HepG2 (cell line): ENCODE measurements around the gene MOV10L1. TPM values are rescaled to one million over a fixed set of nuclear protein-coding genes. Genes with fewer than 3 reads are reported as not detected.

Experiments
- DNMT1 ChIP-seq: sonication (generic); formaldehyde crosslinking; IDR thresholded peaks from 2 replicates; pipeline ENCODE4 v1.5.1; 2020; ENCODE audit warnings: mild to moderate bottlenecking, missing genetic modification reagents
- DNMT3B ChIP-seq: conservative IDR thresholded peaks from 2 replicates; pipeline ENCODE4 v1.6.1; 2016; ENCODE audit warnings: missing biosample characterization, control low read depth
- FOSL2 ChIP-seq: sonication (generic); formaldehyde crosslinking; IDR thresholded peaks from 2 replicates; pipeline ENCODE4 v1.4.0; 2020; ENCODE audit warnings: missing genetic modification reagents
- FOXC1 ChIP-seq: sonication (generic); formaldehyde crosslinking; IDR thresholded peaks from 2 replicates; pipeline ENCODE4 v1.8.0; 2022; ENCODE audit warnings: mild to moderate bottlenecking, missing genetic modification reagents, borderline replicate concordance
- GPN1 ChIP-seq: sonication (generic); formaldehyde crosslinking; IDR thresholded peaks from 2 replicates; pipeline ENCODE4 v1.5.1; 2020; ENCODE audit warnings: missing genetic modification reagents, borderline replicate concordance
- HDAC1 ChIP-seq: sonication (generic); formaldehyde crosslinking; IDR thresholded peaks from 2 replicates; pipeline ENCODE4 v1.5.1; 2020; ENCODE audit warnings: mild to moderate bottlenecking, missing genetic modification reagents
- IRF2 ChIP-seq: IDR thresholded peaks from 2 replicates; pipeline ENCODE4 v1.6.1; 2018; ENCODE audit warnings: missing genetic modification reagents, missing compliant biosample characterization
- KDM3A ChIP-seq: IDR thresholded peaks from 2 replicates; pipeline ENCODE4 v1.6.1; 2018; ENCODE audit warnings: low read depth, missing compliant biosample characterization
- KLF6 ChIP-seq: IDR thresholded peaks from 2 replicates; pipeline ENCODE4 v1.8.0; 2016; ENCODE audit warnings: missing biosample characterization, missing genetic modification reagents
- NFRKB ChIP-seq: fragments of 450-650 bp; IDR thresholded peaks from 2 replicates; pipeline ENCODE4 v1.6.1; 2017
- POGZ ChIP-seq: sonication (generic); formaldehyde crosslinking; IDR thresholded peaks from 2 replicates; pipeline ENCODE4 v1.4.0; 2020; ENCODE audit warnings: mild to moderate bottlenecking, missing genetic modification reagents
- SALL1 ChIP-seq: sonication (generic); formaldehyde crosslinking; IDR thresholded peaks from 2 replicates; pipeline ENCODE4 v1.8.0; 2022; ENCODE audit warnings: mild to moderate bottlenecking, missing genetic modification reagents
- SRSF9 ChIP-seq: fragments of 200-400 bp; formaldehyde crosslinking; IDR thresholded peaks from 2 replicates; pipeline ENCODE4 v1.6.1; 2018; ENCODE audit warnings: borderline replicate concordance, mild to moderate bottlenecking, low read depth, low read length; ENCODE audit not compliant: insufficient read depth, poor library complexity, severe bottlenecking
- SSRP1 ChIP-seq: IDR thresholded peaks from 2 replicates; pipeline ENCODE4 v1.6.1; 2016; ENCODE audit warnings: control low read depth
- TBP ChIP-seq: sonication (generic); formaldehyde crosslinking; IDR thresholded peaks from 2 replicates; pipeline ENCODE4 v1.5.0; 2020; ENCODE audit warnings: missing genetic modification reagents
- THYN1 ChIP-seq: sonication (generic); formaldehyde crosslinking; IDR thresholded peaks from 2 replicates; pipeline ENCODE4 v1.8.1; 2023; ENCODE audit warnings: low read depth, mild to moderate bottlenecking, moderate library complexity, missing genetic modification reagents, borderline replicate concordance
- XBP1 ChIP-seq: sonication (generic); formaldehyde crosslinking; IDR thresholded peaks from 2 replicates; pipeline ENCODE4 v1.5.0; 2020; ENCODE audit warnings: missing genetic modification reagents
- ZFP90 ChIP-seq: sonication (generic); formaldehyde crosslinking; IDR thresholded peaks from 2 replicates; pipeline ENCODE4 v1.8.0; 2022; ENCODE audit warnings: missing genetic modification reagents, mild to moderate bottlenecking, inconsistent platforms, borderline replicate concordance
- ZNF124 ChIP-seq: sonication (generic); formaldehyde crosslinking; IDR thresholded peaks from 2 replicates; pipeline ENCODE4 v1.4.0; 2020; ENCODE audit warnings: missing genetic modification reagents
- ZNF367 ChIP-seq: sonication (generic); formaldehyde crosslinking; IDR thresholded peaks from 2 replicates; pipeline ENCODE4 v1.4.0; 2020; ENCODE audit warnings: missing genetic modification reagents, borderline replicate concordance
- ZSCAN20 ChIP-seq: sonication (generic); formaldehyde crosslinking; IDR thresholded peaks from 2 replicates; pipeline ENCODE4 v1.4.0; 2020; ENCODE audit warnings: missing genetic modification reagents, mild to moderate bottlenecking, borderline replicate concordance
- polyA plus RNA-seq, 8 experiments: library from polyadenylated mRNA; depleted of rRNA in 3 of 8; stranded (reverse) in 7 of 8; unstranded in 1 of 8; fragments of >200 nt; fragmentation: Illumina TruSeq in 4 of 8; extraction: Trizol in 4 of 8; gene quantifications; 2 replicates each; pipeline versions ENCODE4 v1.2.1 to v1.2.3, GENCODE V29; 2011 to 2016; ENCODE audit warnings: low read depth in 4 of 8, missing spikeins in 1 of 8, mixed read lengths in 1 of 8; ENCODE audit not compliant: insufficient read depth in 1 of 8
- total RNA-seq, 5 experiments: library from RNA; depleted of rRNA; stranded (reverse); fragments of >200 nt; fragmentation: Illumina TruSeq; extraction: Trizol; gene quantifications; 2 replicates each; pipeline ENCODE4 v1.2.3, GENCODE V29; 2016; ENCODE audit warnings: low read depth in 1 of 5
- TF ChIP-seq, protein P1 (sequence below): sonication (generic); formaldehyde crosslinking; IDR thresholded peaks from 2 replicates; pipeline ENCODE4 v1.8.1; 2023; ENCODE audit warnings: missing genetic modification reagents, inconsistent platforms, borderline replicate concordance
- TF ChIP-seq, protein P2 (sequence below): fragments of 450-650 bp; IDR thresholded peaks from 2 replicates; pipeline ENCODE4 v1.6.1; 2017; ENCODE audit warnings: mild to moderate bottlenecking
- TF ChIP-seq, protein P3 (sequence below): sonication (generic); formaldehyde crosslinking; IDR thresholded peaks from 2 replicates; pipeline ENCODE4; 2020; ENCODE audit warnings: missing genetic modification reagents, mild to moderate bottlenecking, borderline replicate concordance

Gene MOV10L1
- total and polyA plus RNA-seq, 2 of the 13 experiments (the other 11 are each of a cell fraction or from before 2014, with no cell fraction given), result 0.11 to 0.12 TPM

DNA sequence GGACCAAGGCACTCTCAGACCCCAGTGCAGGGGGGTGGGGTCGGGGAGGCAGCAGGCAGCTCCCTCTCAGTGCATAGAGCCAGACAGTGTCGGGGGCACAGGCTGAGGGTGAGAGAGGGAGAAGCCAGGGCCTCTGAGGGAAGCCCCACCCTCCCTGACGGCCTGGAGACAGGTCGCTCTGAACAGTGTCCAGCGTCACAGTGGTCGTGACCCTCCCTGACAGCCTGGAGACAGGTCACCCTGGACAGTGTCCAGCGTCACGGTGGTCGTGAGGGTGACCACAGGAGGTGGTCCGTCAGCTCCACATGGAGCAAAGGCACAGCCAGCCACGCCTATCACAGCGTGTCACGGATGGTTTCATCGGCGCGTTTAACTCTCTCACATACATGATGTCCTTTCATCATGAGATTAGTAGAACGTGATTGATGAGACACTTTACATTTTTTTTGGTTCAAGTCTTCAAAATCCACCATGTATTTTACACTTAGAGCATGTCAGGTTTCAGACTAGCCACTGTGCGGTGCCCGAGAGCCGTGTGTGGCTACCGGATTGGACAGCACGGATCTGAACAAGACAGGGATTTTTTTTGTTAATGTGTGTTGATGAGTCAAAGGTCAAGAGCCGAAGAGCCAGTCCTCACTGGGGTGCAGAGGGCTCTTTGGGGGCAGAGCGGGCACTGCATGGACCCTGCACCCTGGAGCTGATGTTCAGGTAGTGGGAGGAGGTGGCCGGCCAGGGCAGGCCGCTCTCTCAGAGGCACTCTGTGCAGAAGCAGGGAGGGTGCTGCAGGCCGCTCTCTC is 56.8 kb downstream of the MOV10L1 start (continued):
- no peak for TF ChIP-seq THYN1 (CRISPR knock-in tag)
- TF ChIP-seq SRSF9, result no peak
- TF ChIP-seq ZFP90 (CRISPR knock-in tag), result 0 out of 2 replicates have a peak, but pooled peaks have one; percentile 41
- 0 out of 2 replicates have a peak, but pooled peaks have one; percentile 33 for TF ChIP-seq POGZ
- peak; percentile 47; the same call in 1 of the 2 replicates for TF ChIP-seq IRF2 (CRISPR knock-in tag)
- peak; percentile 90; the same call in 1 of the 2 replicates for TF ChIP-seq ZSCAN20
- 0 out of 2 replicates have a peak, but pooled peaks have one; percentile 61 for TF ChIP-seq SSRP1 (CRISPR knock-in tag)
- TF ChIP-seq, protein P1, sequence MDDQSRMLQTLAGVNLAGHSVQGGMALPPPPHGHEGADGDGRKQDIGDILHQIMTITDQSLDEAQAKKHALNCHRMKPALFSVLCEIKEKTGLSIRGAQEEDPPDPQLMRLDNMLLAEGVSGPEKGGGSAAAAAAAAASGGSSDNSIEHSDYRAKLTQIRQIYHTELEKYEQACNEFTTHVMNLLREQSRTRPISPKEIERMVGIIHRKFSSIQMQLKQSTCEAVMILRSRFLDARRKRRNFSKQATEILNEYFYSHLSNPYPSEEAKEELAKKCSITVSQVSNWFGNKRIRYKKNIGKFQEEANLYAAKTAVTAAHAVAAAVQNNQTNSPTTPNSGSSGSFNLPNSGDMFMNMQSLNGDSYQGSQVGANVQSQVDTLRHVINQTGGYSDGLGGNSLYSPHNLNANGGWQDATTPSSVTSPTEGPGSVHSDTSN (CRISPR knock-in tag), result no peak
- peak; percentile 85 for TF ChIP-seq SALL1 (CRISPR knock-in tag)
- TF ChIP-seq FOSL2 (CRISPR knock-in tag), result peak; percentile 64
- peak; percentile 82 for TF ChIP-seq HDAC1
- TF ChIP-seq GPN1 (CRISPR knock-in tag), result no peak
- peak; percentile 63; the same call in 1 of the 2 replicates for TF ChIP-seq KDM3A (CRISPR knock-in tag)
- no peak for TF ChIP-seq ZNF367 (CRISPR knock-in tag)
- TF ChIP-seq, protein P2, sequence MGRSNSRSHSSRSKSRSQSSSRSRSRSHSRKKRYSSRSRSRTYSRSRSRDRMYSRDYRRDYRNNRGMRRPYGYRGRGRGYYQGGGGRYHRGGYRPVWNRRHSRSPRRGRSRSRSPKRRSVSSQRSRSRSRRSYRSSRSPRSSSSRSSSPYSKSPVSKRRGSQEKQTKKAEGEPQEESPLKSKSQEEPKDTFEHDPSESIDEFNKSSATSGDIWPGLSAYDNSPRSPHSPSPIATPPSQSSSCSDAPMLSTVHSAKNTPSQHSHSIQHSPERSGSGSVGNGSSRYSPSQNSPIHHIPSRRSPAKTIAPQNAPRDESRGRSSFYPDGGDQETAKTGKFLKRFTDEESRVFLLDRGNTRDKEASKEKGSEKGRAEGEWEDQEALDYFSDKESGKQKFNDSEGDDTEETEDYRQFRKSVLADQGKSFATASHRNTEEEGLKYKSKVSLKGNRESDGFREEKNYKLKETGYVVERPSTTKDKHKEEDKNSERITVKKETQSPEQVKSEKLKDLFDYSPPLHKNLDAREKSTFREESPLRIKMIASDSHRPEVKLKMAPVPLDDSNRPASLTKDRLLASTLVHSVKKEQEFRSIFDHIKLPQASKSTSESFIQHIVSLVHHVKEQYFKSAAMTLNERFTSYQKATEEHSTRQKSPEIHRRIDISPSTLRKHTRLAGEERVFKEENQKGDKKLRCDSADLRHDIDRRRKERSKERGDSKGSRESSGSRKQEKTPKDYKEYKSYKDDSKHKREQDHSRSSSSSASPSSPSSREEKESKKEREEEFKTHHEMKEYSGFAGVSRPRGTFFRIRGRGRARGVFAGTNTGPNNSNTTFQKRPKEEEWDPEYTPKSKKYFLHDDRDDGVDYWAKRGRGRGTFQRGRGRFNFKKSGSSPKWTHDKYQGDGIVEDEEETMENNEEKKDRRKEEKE, result no peak
- TF ChIP-seq, protein P3, sequence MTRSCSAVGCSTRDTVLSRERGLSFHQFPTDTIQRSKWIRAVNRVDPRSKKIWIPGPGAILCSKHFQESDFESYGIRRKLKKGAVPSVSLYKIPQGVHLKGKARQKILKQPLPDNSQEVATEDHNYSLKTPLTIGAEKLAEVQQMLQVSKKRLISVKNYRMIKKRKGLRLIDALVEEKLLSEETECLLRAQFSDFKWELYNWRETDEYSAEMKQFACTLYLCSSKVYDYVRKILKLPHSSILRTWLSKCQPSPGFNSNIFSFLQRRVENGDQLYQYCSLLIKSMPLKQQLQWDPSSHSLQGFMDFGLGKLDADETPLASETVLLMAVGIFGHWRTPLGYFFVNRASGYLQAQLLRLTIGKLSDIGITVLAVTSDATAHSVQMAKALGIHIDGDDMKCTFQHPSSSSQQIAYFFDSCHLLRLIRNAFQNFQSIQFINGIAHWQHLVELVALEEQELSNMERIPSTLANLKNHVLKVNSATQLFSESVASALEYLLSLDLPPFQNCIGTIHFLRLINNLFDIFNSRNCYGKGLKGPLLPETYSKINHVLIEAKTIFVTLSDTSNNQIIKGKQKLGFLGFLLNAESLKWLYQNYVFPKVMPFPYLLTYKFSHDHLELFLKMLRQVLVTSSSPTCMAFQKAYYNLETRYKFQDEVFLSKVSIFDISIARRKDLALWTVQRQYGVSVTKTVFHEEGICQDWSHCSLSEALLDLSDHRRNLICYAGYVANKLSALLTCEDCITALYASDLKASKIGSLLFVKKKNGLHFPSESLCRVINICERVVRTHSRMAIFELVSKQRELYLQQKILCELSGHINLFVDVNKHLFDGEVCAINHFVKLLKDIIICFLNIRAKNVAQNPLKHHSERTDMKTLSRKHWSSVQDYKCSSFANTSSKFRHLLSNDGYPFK (CRISPR knock-in tag), result peak; percentile 35; the same call in 1 of the 2 replicates
- TF ChIP-seq DNMT1 (CRISPR knock-in tag), result no peak
- no peak for TF ChIP-seq XBP1 (CRISPR knock-in tag)
- no peak for TF ChIP-seq TBP (CRISPR knock-in tag)
- peak; percentile 45; the same call in 1 of the 2 replicates for TF ChIP-seq FOXC1
- no peak for TF ChIP-seq DNMT3B (CRISPR knock-in tag)
- TF ChIP-seq KLF6 (CRISPR knock-in tag), result no peak
- no peak for TF ChIP-seq ZNF124
- TF ChIP-seq NFRKB, result no peak
